Measurements from ENCODE around the gene DYRK3. TPM values are rescaled to one million over a fixed set of nuclear protein-coding genes. Genes with fewer than 3 reads are reported as not detected.

Gene DYRK3
- total and polyA plus RNA-seq, 9 of the 15 experiments (the other 6 are each of a cell fraction or from before 2014, with no cell fraction given): 4.5 to 33.7 (median 25.7) TPM

DNA sequence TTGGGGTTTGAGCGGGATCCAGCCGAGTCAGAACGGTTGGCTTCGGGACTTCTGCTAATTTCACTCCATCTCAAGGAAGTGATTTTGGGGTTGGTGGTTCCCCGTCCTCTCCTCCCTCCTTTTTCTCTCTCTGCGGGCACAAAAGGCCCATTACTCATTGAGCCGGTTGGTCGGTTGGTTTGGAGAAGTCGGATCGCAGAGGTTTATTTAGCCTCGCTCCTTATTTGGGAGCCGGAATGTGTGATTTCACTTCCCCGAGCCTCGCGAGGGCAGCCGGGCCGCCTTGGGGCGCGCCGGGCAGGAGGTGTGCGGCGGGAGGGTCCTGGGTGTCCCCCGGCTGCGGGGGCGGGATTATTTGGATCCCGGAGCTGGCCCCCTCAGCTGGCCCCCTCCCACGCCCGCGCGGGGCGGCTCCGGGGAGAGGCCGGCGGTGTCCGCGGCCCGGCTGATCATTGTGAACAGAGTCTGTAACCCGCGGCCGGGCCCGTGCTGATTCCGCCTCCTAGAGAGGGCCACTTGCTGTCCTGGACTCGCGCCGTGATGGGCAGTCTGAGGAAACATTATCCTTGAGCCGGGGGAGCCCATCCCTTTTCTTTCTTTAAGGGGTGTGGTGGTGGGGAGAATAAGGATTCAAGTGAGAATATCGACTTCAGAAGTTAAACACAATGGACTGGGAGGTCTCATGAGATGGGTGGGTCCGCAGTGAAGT lies 50.6 kb downstream of the DYRK3 start (continued):
- TF ChIP-seq REST (IDR thresholded peaks at IDR 0.05; ENCODE audit: borderline replicate concordance) (no peak), REST (CRISPR knock-in tag; IDR thresholded peaks at IDR 0.05; ENCODE audit: low read depth) (no peak), PCBP2 (IDR thresholded peaks at IDR 0.05; ENCODE audit: low read depth, low read length, poor library complexity, severe bottlenecking) (no peak), ZNF696 (CRISPR knock-in tag; conservative IDR thresholded peaks at IDR 0.05) (no peak), ZNF263 (CRISPR knock-in tag; IDR thresholded peaks at IDR 0.05; ENCODE audit: borderline replicate concordance) (no peak), NR2C1 (IDR thresholded peaks at IDR 0.05) (no peak), NR2C1 (tag; IDR thresholded peaks at IDR 0.05) (no peak), ETS2 (tag; IDR thresholded peaks at IDR 0.05; ENCODE audit: borderline replicate concordance, poor library complexity, severe bottlenecking) (no peak), SETDB1 (IDR thresholded peaks at IDR 0.05; ENCODE audit: low read length) (no peak), HBP1 (CRISPR knock-in tag; IDR thresholded peaks at IDR 0.05) (no peak)
- TF ChIP-seq, protein P1, sequence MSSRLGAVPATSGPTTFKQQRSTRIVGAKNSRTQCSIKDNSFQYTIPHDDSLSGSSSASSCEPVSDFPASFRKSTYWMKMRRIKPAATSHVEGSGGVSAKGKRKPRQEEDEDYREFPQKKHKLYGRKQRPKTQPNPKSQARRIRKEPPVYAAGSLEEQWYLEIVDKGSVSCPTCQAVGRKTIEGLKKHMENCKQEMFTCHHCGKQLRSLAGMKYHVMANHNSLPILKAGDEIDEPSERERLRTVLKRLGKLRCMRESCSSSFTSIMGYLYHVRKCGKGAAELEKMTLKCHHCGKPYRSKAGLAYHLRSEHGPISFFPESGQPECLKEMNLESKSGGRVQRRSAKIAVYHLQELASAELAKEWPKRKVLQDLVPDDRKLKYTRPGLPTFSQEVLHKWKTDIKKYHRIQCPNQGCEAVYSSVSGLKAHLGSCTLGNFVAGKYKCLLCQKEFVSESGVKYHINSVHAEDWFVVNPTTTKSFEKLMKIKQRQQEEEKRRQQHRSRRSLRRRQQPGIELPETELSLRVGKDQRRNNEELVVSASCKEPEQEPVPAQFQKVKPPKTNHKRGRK (tag; IDR thresholded peaks at IDR 0.05): no peak
